Measurements from ENCODE around the gene KSR2. TPM values are rescaled to one million over a fixed set of nuclear protein-coding genes. Genes with fewer than 3 reads are reported as not detected.
"Not testable (repeated sequence)": the region's sequence is repeated elsewhere in the genome, so short reads cannot be mapped to it uniquely, and the experiment has no call there.

Gene KSR2
- total and polyA plus RNA-seq, 10 of the 15 experiments (the other 5 are each of a cell fraction or from before 2014, with no cell fraction given) = under 0.01 to 1.5 (median 0.01) TPM; not detected in 3

DNA sequence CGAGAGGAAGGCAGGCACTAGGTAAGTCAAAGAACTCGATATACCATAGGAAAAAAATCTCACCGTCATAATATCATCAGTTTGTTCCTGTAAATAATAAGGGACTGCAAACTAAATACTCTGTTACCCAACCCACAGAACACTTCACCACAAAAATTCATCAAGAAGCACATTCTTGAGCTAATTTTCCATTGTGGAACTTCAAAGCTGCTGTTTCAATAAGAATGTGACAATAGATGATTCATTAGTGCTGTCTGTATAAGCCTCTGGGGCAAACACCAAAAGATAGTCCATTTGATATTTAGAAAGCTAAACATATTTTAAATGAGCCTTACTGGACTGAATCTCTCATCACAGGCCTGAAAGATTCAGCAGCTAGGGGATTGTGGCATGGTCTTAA, 219.4 kb downstream of the KSR2 start:
- H4K20me1 ChIP-seq (ENCODE audit: control insufficient read depth, insufficient read depth) = no peaks in the 10 kb centered on the region
- no peaks in the 10 kb centered on the region for H3K27me3 ChIP-seq (replicated peaks in 1 of 2; ENCODE audit: control insufficient read depth in 2 of 2, insufficient read depth in 2 of 2, low read length in 1 of 2)
- in situ Hi-C loops (cut with MboI) (no loop called here), intact Hi-C loops (cut with micrococcal nuclease; ENCODE audit: unreplicated experiment) (no loop called here)
- BruUV-seq (replicated peaks) = no TSS peak
- no peak overlapping the region for H3K27ac ChIP-seq (ENCODE audit: control insufficient read depth, insufficient read depth)
- CTCF ChIA-PET = no interaction called here
- FAIRE-seq (no peak), DNase-seq (ENCODE audit: low read depth, low spot score) (no peak), ATAC-seq (no peak)
- no peaks in the 10 kb centered on the region for H3K4me1 ChIP-seq (ENCODE audit: control insufficient read depth, insufficient read depth, low read length)
- H3K36me3 ChIP-seq (ENCODE audit: control insufficient read depth in 2 of 2, insufficient read depth in 2 of 2, low read length in 1 of 2) = no peaks in the 10 kb centered on the region
- H2AFZ ChIP-seq (ENCODE audit: control insufficient read depth, low read depth, low read length) = no peak overlapping the region
- no peak overlapping the region for H3K4me3 ChIP-seq
- TF ChIP-seq BRCA1 (IDR thresholded peaks at IDR 0.05; ENCODE audit: low read depth, low read length) (no peak), CREB1 (IDR thresholded peaks at IDR 0.05; ENCODE audit: low read depth) (no peak), EP300 (IDR thresholded peaks at IDR 0.05; ENCODE audit: borderline replicate concordance in 1 of 2, control insufficient read depth in 1 of 2, low read depth in 2 of 2, low read length in 2 of 2) (no peak), NFIC (IDR thresholded peaks at IDR 0.05; ENCODE audit: low read depth, low read length) (no peak), MXI1 (IDR thresholded peaks at IDR 0.05; ENCODE audit: low read depth, low read length) (no peak), ZBTB11 (CRISPR knock-in tag; IDR thresholded peaks at IDR 0.05) (no peak), SMARCA5 (IDR thresholded peaks at IDR 0.05) (no peak), CHD2 (IDR thresholded peaks at IDR 0.05; ENCODE audit: borderline replicate concordance, low read depth, low read length) (no peak), CBX5 (IDR thresholded peaks at IDR 0.05; ENCODE audit: low read depth) (no peak), SREBF1 (IDR thresholded peaks at IDR 0.05; ENCODE audit: low read length) (no peak)
- no peak overlapping the region for H3K9ac ChIP-seq (ENCODE audit: control insufficient read depth, insufficient read depth, low read length)
- SMC1A ChIA-PET (ENCODE audit: uncharacterized antibody, unreplicated experiment) = no interaction called here
- 2% methylated on average over 3 of the region's 3 CpGs for WGBS (ENCODE audit: insufficient coverage, insufficient replicate concordance, low lambda C conversion rate, missing lambda C conversion rate)
- no peak overlapping the region for H3K4me2 ChIP-seq (ENCODE audit: control insufficient read depth, insufficient read depth)
- no peaks in the 10 kb centered on the region for H3K9me3 ChIP-seq (replicated peaks; ENCODE audit: control insufficient read depth, insufficient read depth, low read length)
- H3K79me2 ChIP-seq (ENCODE audit: control insufficient read depth, insufficient read depth, low read length) = no peaks in the 10 kb centered on the region
- POLR2A ChIA-PET = no interaction called here
- RAD21 ChIA-PET (ENCODE audit: unreplicated experiment) = no interaction called here

DNA sequence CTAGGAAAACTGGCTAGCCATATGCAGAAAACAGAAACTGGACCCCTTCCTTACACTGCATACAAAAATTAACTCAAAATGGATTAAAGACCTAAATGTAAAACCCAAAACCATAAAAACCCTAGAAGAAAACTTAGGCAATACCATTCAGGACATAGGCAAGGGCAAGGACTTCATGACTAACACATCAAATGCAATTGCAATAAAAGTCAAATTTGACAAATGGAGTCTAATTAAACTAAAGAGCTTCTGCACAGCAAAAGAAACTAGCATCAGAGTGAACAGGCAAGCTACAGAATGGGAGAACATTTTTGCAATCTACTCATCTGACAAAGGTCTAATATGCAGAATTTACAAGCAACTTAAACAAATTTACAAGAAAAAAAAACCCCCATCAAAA, 222.4 kb downstream of the KSR2 start:
- H2AFZ ChIP-seq (ENCODE audit: control insufficient read depth, low read depth, low read length); CTCF ChIA-PET; H3K4me1 ChIP-seq (ENCODE audit: control insufficient read depth, insufficient read depth, low read length); FAIRE-seq; RAD21 ChIA-PET (ENCODE audit: unreplicated experiment); ATAC-seq; intact Hi-C loops (cut with micrococcal nuclease; ENCODE audit: unreplicated experiment); BruUV-seq (replicated peaks); H4K20me1 ChIP-seq (ENCODE audit: control insufficient read depth, insufficient read depth); DNase-seq (ENCODE audit: low read depth, low spot score); H3K9ac ChIP-seq (ENCODE audit: control insufficient read depth, insufficient read depth, low read length); SMC1A ChIA-PET (ENCODE audit: uncharacterized antibody, unreplicated experiment); H3K27ac ChIP-seq (ENCODE audit: control insufficient read depth, insufficient read depth); H3K9me3 ChIP-seq (replicated peaks; ENCODE audit: control insufficient read depth, insufficient read depth, low read length); H3K79me2 ChIP-seq (ENCODE audit: control insufficient read depth, insufficient read depth, low read length); H3K4me3 ChIP-seq; H3K36me3 ChIP-seq (ENCODE audit: control insufficient read depth in 2 of 2, insufficient read depth in 2 of 2, low read length in 1 of 2); H3K4me2 ChIP-seq (ENCODE audit: control insufficient read depth, insufficient read depth); H3K27me3 ChIP-seq (replicated peaks in 1 of 2; ENCODE audit: control insufficient read depth in 2 of 2, insufficient read depth in 2 of 2, low read length in 1 of 2); in situ Hi-C loops (cut with MboI): not testable (repeated sequence)
- POLR2A ChIA-PET = interaction anchor here (0.7 kb wide), 1 partner anchor 1465 kb away, joined by 3 read pairs; no protein-coding TSS in a partner anchor

Measured in GM12878 (cell line).